GM18909 (cell line): ENCODE measurements around the gene ASCL5.

Experiments
- ATAC-seq: cut with Tn5 transposase; IDR thresholded peaks from one replicate; pipeline ENCODE4 v1.9.1; 2021; ENCODE audit warnings: mild to moderate bottlenecking; ENCODE audit not compliant: unreplicated experiment, poor library complexity

ASCL5 gene

DNA sequence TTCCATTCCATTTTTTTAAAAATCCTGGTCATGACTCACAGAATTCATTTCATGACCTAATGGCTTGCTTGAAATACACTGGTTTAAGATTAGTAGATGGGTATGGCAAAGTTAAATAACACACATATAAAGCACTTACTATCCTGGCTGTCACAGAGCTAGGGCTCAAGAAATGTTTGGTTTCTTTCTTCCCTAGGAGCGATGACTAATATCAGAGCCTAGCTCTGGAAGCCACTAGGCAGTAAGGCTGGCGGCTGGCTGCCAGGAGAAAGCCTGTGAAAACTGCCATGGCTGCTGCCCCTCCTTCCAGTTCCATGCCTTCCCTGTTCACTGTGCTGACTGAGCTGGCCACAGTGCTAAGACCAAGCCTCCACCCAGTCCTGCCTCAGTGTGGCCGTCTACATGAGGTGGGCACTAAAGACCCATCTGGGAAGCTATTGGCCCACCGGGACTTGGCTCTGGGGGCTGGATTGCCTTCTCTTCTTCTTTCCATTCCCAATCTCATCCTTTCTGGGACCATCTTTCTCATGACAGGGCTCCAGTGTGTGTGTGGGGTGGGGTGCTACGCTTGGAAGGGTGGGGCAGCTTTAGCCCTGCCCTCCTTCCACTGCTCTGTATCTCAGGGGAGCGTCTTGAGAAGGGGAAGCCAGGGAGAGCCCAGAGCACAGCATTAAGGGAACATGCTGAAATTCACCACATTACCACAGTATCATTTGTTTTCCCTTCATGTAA, 10.8 kb upstream of the ASCL5 start:
- ATAC-seq, result no peak

DNA sequence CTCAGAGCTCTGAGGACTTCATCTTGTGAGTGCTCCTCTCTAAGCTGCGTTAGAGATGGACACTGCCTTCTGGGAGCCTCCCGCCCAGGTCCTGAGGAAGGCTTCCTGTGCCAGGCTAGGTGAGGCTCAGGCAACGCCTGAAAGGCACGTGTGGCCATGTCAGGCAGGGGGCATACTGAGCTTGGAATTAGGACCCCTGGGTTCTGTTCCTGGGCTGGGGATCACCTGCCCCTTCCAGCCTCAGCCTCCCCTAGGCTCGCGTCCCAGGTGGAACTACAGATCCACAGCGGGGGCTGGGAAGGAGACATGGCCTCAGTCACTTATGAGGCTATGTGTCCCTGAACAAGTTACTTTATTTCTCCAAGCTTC, 10.0 kb upstream of the ASCL5 start:
- ATAC-seq, result no peak

GRCh38 chr1:201136355-201137023, 9.5 kb upstream of the ASCL5 start:
- no peak for ATAC-seq

DNA sequence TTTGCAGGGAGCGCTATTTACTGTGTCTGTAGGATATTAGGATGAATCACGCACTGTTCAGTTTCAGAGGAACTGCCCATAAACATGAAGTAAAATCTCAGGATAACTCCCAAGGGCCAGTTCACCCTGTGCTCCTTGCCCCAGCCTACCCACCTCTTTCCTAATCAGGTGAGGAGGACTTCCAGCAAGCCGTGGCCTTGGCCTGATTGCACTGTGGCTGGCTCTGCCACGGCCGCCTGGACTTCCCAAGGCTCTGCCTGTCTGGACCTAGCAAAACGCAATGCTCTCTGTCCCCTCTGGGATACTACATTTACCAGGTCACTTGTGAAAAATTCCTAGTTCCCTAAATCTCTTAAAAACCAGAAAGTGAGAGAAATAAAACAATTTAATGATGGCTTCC, 7.4 kb upstream of the ASCL5 start:
- no peak for ATAC-seq

DNA sequence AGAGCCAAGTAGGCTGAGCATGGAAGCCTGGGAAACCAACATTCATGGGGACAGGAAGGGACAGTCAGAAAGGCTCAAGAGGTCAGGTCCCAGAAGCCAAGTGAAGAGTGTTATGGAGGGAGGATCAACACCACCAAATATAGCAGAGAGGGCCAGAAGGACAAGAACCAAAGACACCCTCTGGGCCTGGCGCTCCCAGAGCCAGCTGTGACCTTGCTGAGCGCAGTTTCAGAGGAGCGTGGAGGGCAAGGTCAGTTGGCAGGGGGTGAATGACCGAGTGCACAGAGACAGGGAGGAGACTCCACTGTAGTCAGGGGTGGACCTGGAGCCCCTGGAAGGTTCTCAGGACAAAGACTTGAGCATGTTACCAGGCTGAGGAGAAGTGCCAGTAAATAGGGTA, 4.4 kb upstream of the ASCL5 start:
- ATAC-seq, result no peak

GRCh38 chr1:201128962-201129361, 2.0 kb upstream of the ASCL5 start:
- ATAC-seq, result no peak

GRCh38 chr1:201128476-201128875, 1.5 kb upstream of the ASCL5 start:
- no peak for ATAC-seq

- no peak for ATAC-seq
Observed at GRCh38 chr1:201127755-201128455, 921 bp upstream of the ASCL5 start.

GRCh38 chr1:201126463-201126831, 537 bp downstream of the ASCL5 start:
- no peak for ATAC-seq

DNA sequence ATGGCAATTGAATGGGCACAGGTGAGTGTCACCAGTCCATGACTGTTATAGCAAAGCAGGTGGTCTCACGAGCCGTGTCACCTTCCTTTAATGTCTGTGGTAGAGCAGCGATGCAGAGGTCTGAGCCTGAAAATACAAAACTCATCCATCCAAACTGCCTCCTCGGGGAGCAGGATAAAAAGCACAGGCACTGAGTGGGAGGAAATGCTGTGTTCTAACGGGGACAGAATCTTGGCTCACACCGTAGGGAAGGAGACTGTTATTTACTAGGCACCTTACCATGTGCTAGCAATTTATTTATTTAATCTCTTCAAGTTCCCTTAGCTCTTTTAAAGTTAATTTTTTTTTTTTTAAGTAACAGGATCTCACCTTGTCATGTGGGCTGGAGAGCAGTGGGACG, 1.2 kb downstream of the ASCL5 start:
- no peak for ATAC-seq

GRCh38 chr1:201125019-201125418, 2.0 kb downstream of the ASCL5 start:
- ATAC-seq, result no peak

- ATAC-seq, result no peak
Observed at GRCh38 chr1:201123866-201124265, 3.1 kb downstream of the ASCL5 start.

DNA sequence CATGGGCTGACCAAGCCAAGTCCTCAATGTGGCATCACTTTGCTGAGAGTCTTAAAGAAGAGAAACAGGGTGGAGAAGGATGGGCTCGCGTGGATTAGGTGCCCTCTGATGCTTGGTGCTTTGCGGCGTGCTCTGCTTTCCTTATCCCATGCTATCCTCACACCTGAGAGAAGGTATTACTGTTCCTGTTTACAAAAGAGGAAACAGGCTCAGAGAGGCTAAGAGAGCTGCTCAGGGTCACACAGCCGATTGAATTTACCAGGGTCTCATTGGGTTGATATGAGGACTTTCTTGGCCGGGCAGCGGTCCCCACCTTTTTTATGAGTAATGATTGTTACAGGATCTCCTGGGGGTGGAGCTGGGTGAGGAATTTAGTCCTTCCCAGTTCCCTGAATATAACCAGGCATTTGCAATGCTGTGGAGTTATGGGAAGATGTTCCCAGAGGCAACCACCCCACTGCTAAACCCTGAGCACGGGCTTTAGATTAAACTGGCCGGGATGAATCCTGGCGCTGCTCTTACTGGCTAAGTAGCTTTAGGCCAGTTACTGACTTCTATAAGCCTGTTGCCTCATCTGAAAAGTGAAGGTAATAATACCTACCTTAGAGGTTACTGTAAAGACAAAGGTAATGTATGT, 4.5 kb downstream of the ASCL5 start:
- no peak for ATAC-seq

DNA sequence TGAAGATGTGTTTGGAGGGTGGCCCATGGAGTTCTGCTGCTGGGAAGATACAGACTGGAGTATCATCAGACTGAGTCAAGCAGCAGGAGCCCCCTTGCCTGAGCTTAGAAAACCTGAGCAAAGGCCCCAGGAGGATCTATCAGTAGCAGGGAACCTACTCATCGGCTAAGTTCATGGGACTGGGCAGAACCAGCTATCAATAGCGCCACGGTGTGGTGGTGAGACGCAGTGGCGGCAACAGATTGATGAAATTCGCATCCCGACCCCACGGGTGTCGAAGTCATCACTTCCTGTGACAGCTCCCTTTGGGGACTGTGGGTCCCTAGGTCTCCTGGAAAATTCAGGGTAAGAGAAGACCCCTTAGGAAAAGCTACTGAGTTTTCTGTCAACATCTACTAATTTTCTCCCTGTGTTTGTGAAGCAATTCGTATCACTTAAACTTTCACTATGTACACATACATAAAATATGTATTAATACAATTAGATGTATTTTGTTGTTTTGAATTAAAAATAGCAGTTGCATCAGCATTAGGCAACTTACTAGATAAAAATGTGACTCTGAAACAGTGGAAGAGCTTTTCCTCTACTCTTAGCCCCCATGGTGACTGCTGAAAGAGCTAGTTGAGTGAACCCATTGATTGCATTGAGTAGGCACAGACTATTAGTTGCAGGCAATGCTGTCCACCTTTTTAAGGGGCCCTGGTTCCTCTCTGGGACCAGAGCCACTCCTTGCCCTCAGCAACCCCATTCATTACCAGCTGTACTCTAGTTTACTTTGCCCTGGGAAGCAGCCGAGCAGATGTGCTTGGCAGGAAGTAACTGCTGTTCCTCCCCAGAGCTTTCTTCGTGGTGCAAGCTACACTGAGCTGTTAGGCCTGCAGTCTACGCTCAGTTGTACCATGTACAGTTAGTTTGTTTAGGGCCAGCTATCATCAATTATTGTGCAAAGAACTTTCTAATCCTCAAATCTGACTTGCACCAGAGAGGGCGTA, 7.5 kb downstream of the ASCL5 start:
- ATAC-seq, result no peak

GRCh38 chr1:201116091-201116490, 10.9 kb downstream of the ASCL5 start:
- ATAC-seq, result no peak

DNA sequence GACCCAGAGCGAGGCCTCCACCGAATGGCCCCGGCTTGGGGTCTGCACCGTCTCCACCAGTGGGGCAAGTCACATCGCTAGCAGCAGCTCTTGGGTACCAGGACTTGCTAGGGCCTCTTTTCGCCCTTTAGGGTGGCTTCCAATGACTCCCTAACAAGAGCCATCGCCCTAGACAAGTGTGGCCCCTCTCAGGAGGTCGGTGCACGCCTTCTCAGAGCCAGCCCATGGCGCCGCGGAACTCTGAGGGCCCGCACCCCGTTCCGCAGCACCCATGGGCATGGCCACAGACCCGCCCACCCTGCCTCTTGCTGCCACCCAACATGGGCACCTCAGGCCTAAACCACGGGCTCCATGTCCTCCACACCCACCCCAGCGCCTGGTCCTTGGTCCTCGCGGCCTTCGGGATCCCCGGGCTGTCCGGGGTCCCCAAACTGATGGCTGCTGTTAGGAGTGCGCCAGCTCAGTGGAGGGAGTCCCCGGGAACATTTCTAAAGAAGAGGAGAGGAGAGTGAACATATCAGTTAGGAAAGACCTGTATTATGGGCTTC, 11.5 kb downstream of the ASCL5 start:
- no peak for ATAC-seq

DNA sequence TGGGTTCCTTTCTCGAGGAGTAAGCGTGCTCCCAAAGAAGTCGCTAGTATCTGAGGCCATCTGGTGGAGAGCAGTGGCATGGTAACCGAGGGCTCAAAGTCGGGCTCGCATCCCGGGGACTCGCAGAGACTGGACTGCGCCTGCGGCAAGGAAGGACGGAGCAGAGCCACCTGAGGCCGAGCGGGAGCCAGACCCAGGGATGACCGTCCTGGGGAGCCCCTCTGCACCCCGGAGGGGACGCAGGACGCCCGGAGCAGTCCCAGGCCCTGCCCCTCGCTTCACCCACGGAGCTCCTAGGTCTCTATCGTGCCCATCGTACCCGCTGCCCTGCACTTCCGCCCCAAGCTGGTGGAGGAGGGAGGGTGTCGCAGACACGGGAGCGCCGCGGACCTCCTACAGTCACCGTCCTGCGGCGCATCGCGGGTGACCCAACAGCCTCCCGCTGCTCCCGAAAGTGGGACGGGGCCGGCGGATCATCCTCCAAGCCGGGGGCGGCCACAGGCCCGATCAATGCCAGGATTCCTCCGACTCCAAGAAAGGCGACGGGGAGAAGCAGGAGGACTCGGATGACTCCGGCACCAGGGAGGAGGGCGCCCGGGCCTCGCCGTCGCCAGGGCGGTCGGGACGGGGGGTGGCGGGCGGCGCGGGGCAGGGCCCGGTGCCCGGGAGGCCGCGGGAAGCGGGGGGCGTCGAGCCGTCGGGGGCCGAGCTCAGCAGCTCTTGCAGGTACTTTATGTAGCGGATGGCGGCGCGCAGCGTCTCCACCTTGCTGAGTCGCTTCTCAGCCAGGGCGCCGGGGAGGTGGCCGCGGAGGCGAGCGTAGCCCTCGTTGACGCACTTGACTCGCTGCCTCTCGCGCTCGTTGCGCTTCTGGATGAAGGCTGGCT, 12.5 kb downstream of the ASCL5 start:
- peak; percentile 83 for ATAC-seq

DNA sequence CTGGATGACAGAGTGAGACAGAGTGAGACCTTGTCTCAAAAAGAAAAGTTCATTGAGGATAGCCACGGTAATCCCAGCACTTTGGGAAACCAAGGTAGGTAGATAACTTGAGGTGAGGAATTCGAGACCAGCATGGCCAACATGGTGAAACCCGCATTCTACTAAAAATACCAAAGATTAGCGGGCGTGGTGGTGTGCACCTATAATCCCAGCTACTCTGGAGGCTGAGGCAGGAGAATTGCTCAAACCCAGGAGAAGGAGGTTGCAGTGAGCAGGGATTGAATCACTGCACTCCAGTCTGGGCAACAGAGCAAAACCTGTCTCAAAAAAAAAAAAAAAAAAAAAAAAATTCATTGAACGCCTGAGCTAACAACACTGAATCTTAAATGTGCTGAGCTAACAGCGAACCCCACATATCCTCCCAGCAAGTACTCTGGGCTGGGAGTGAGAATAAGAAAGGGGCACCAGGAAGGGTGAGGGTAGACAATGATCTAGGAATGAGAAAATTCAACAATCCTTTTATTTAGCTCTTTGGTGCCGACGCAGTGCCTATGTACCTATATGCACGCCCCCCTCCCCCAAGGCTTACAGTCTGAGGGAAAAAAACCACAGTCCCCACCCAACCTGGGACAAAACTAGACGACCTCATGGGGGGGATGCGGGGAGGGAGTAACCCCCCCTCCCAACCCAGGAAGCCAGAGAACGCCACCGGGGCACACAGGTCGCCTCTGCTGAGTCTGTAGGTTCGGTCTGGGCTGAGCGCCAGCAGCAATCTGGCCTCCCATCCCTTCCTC, 13.3 kb downstream of the ASCL5 start:
- ATAC-seq, result no peak
